ENCODE results near the gene PRELP.

The PRELP gene

DNA sequence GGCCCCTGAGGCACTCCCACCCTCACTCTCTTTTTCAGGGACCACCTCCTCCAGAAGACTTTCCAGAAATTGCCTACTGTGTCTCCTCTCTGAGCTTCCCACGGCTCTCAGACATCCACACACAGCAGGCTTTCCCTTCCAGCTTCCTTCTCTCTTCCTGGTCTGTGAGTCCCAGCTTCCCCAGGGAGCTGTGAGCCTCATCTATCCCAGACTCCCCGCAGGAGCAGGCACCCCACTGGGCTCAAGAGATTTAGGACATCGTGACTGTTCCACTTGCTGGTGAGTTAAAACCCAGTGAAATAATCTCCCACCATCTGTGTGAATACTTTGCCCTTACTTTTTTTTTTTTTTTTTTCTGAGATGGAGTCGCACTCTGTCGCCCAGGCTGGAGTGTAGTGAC lies 22.0 kb upstream of the PRELP start:
- TF ChIP-seq CTCF (IDR thresholded peaks at IDR 0.05; ENCODE audit: borderline replicate concordance, insufficient read depth, low read depth, low read length): no peak
- no peak overlapping the region for H3K4me3 ChIP-seq (ENCODE audit: low read depth, low read length)

- no peak overlapping the region for H3K4me3 ChIP-seq (ENCODE audit: low read depth, low read length)
- no peak for TF ChIP-seq CTCF (IDR thresholded peaks at IDR 0.05; ENCODE audit: borderline replicate concordance, insufficient read depth, low read depth, low read length)
These were observed 20.6 kb upstream of the PRELP start for GRCh38 chr1:203454986-203455471.

- TF ChIP-seq CTCF (IDR thresholded peaks at IDR 0.05; ENCODE audit: borderline replicate concordance, insufficient read depth, low read depth, low read length): no peak
- no peak overlapping the region for H3K4me3 ChIP-seq (ENCODE audit: low read depth, low read length)
These were observed 19.9 kb upstream of the PRELP start for GRCh38 chr1:203455706-203456105.

GRCh38 chr1:203456577-203456976 lies 19.0 kb upstream of the PRELP start:
- no peak for TF ChIP-seq CTCF (IDR thresholded peaks at IDR 0.05; ENCODE audit: borderline replicate concordance, insufficient read depth, low read depth, low read length)
- H3K4me3 ChIP-seq (ENCODE audit: low read depth, low read length): no peak overlapping the region

DNA sequence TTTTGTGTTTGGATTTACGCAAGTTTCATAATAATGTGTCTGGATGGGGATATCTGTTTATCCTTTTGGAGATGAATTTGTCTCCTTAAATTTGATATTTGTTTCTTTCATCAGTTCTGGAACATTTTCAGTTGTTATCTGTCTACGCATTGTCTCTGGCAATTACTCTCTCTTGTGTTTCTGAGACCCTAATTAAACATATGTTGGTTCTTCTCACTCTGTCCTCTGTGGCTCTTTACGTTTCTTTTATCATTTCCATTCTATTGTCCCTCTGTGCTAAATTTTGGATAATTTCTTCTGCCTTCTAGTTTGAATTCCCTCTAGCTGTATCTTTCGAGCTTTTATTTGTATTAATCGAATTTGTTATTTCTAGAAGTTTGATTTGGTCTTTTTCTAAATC lies 17.5 kb upstream of the PRELP start:
- no peak overlapping the region for H3K4me3 ChIP-seq (ENCODE audit: low read depth, low read length)
- TF ChIP-seq CTCF (IDR thresholded peaks at IDR 0.05; ENCODE audit: borderline replicate concordance, insufficient read depth, low read depth, low read length): no peak

DNA sequence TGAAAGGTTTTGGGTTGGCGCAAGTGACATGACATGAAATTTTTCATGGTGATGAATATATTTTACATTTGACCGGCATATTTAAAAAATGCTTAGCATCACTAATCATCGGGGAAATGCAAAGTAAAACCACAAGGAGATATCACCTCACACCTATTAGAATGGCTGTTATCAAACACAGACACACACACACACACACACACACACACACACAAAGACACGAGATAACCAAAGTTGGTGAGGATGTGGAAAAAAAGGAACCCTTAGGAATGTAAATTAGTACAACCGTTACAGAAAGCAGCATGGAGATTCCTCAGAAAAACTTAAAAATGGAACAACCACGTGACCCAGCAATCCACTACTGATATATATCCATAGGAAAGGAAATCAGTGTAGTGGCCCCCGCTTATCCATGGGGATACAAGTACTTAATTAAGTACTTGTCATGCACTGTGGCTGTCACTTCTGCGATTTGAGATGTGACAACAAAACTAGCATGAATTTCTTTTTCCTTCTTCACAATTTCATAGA lies 15.9 kb upstream of the PRELP start:
- H3K4me3 ChIP-seq (ENCODE audit: low read depth, low read length): no peak overlapping the region
- no peak for TF ChIP-seq CTCF (IDR thresholded peaks at IDR 0.05; ENCODE audit: borderline replicate concordance, insufficient read depth, low read depth, low read length)

DNA sequence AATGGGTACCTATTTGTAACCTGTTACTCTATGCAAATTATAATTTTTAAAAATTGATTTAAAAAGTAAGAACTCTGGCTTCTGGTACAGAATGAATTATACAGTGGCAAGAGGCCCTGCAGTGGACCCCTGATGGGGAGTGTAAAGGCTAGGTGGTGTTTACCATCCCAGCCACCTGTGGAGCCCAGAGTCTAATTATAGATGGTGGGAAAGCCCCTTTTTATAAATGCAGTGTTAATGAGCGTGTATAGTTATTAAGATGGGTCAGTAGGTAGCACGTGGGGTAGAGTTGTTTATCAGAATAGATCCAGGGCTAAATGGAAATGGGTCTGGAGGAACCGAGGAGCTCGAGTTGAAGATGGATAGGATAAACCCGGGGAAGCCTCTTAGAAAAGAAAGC lies 13.9 kb upstream of the PRELP start:
- H3K4me3 ChIP-seq (ENCODE audit: low read depth, low read length): no peak overlapping the region
- no peak for TF ChIP-seq CTCF (IDR thresholded peaks at IDR 0.05; ENCODE audit: borderline replicate concordance, insufficient read depth, low read depth, low read length)
